SKM-1 (cell line): ENCODE results near the gene MLLT3.

Source experiments
- DNase-seq: peaks from one replicate; lab custom pipeline; 2025; ENCODE audit not compliant: unreplicated experiment; lab: John Stamatoyannopoulos, UW

Gene MLLT3

GRCh38 chr9:20630241-20630943 is 8.1 kb upstream of the MLLT3 start:
- DNase-seq, result no peak

GRCh38 chr9:20625003-20625349 is 2.7 kb upstream of the MLLT3 start:
- no peak for DNase-seq

GRCh38 chr9:20624201-20625002 is 2.1 kb upstream of the MLLT3 start:
- peak; percentile 68 for DNase-seq

- DNase-seq, result no peak
Measured at GRCh38 chr9:20623748-20624124, 1.4 kb upstream of the MLLT3 start.

GRCh38 chr9:20623021-20623747 is 885 bp upstream of the MLLT3 start:
- DNase-seq, result no peak

- peak; percentile 40 for DNase-seq
Measured at GRCh38 chr9:20621471-20622329, 599 bp downstream of the MLLT3 start.

DNA sequence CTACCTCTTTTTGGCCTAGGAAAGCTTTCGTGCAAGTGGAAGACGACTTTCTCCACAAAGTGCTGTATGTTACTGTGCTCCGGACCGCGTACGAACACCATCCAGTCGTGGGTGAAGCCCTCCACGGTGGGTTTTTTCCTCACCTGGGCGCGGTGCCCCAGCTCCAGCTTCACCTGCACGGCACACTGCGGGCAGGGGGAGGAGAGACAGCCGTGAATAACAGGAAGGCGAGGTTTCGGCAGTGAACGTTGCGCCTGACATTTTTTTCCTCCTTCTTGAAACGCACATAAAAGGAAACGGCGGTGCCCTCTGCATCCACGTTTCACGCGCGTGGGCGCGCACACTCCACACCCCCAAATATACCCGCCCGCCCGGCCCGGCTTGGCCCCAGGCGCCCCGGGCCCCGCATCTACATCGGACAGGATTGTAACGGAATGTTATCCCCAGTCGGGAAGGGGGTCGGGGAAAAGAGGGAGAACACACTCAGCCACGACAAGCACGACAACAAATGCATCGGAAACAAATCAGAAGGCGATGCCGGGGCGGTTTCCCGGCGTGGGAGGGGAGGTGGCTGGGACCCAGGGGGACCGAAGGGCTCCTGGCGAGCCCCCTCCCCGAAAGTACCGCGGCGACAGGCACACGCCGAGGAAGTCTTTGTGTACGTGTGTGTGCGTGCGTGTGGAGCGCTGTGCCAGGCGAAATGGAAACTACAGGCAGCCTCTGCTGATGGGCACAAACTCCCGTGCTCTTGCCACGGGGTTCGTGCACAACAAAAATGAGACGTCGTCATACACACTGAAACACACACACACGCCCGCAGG is 1.4 kb downstream of the MLLT3 start:
- DNase-seq, result no peak

GRCh38 chr9:20619487-20620200 is 2.7 kb downstream of the MLLT3 start:
- DNase-seq, result no peak

GRCh38 chr9:20618361-20618802 is 3.9 kb downstream of the MLLT3 start:
- no peak for DNase-seq

- DNase-seq, result no peak
Measured at GRCh38 chr9:20616808-20617207, 5.5 kb downstream of the MLLT3 start.

- DNase-seq, result no peak
Measured at GRCh38 chr9:20614602-20615216, 7.6 kb downstream of the MLLT3 start.

- no peak for DNase-seq
Measured at GRCh38 chr9:20611691-20612287, 10.5 kb downstream of the MLLT3 start.

- no peak for DNase-seq
Measured at GRCh38 chr9:20610591-20610990, 11.7 kb downstream of the MLLT3 start.

- no peak for DNase-seq
Measured at GRCh38 chr9:20608582-20608981, 13.7 kb downstream of the MLLT3 start.

DNA sequence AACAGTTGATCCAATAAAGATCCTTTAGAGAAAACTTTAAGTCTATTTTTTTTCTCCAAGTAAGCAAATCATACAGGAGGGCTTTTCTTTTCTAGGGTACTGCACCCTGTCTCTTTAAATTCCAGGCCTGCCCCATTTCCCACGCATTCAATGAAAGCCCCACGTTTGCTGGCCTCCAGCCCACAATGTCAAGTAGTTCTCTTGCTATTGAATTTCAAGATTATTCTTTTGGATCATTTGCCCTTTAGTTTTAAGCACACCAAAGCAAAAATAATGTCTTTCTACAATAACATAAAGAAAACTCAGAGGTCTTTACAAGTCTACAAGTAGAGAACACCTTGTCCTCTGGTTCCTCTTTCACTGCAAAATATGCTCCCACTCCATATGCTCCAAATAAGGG is 15.6 kb downstream of the MLLT3 start:
- DNase-seq, result no peak

- DNase-seq, result no peak
Measured at GRCh38 chr9:20604562-20604961, 17.7 kb downstream of the MLLT3 start.

GRCh38 chr9:20603524-20604268 is 18.6 kb downstream of the MLLT3 start:
- DNase-seq, result no peak

GRCh38 chr9:20601292-20601691 is 21.0 kb downstream of the MLLT3 start:
- DNase-seq, result no peak
